ENCODE data around the gene LGALS16. TPM values are rescaled to one million over a fixed set of nuclear protein-coding genes. Genes with fewer than 3 reads are reported as not detected.

Gene LGALS16
- total RNA-seq = not detected

- no peak for ATAC-seq (ENCODE audit: low FRiP score in 2 of 2)
- Histone ChIP-seq H3K4me3 (no peak within 1 kb of the TSS), H3K9me3 (no peaks in the 10 kb centered on the region), H3K27ac (no peak within 1 kb of the TSS), H3K27me3 (no peaks in the 10 kb centered on the region), H3K36me3 (no peaks in the 10 kb centered on the region), H3K4me1 (no peaks in the 10 kb centered on the region)
- WGBS, 2 donors = 53 to 61% methylated on average over 3 of the region's 3 CpGs
- no peak for DNase-seq
- TF ChIP-seq EP300 (IDR thresholded peaks at IDR 0.05) (no peak), POLR2AphosphoS5 (IDR thresholded peaks at IDR 0.05) (no peak), POLR2A (IDR thresholded peaks at IDR 0.05) (no peak), CTCF (IDR thresholded peaks at IDR 0.05) (no peak)
Measured at GRCh38 chr19:39655613-39656012, at the start of gene LGALS16. Gene LGALS16 (plus strand): TSS chr19:39655913. CDS start chr19:39655962, 49 bp downstream.

- Histone ChIP-seq H3K27ac (no peak overlapping the region), H3K36me3 (no peaks in the 10 kb centered on the region), H3K4me1 (no peaks in the 10 kb centered on the region), H3K4me3 (no peak overlapping the region), H3K27me3 (no peaks in the 10 kb centered on the region), H3K9me3 (no peaks in the 10 kb centered on the region)
- ATAC-seq (ENCODE audit: low FRiP score in 2 of 2) = no peak
- TF ChIP-seq EP300 (IDR thresholded peaks at IDR 0.05) (no peak), CTCF (IDR thresholded peaks at IDR 0.05) (no peak), POLR2A (IDR thresholded peaks at IDR 0.05) (no peak), POLR2AphosphoS5 (IDR thresholded peaks at IDR 0.05) (no peak)
- DNase-seq = no peak
- WGBS, 2 donors = 79 to 88% methylated on average over 9 of the region's 9 CpGs
Measured at GRCh38 chr19:39607021-39607420, 48.7 kb upstream of the LGALS16 start.

- Histone ChIP-seq H3K27me3 (no peaks in the 10 kb centered on the region), H3K27ac (no peak overlapping the region), H3K9me3 (no peaks in the 10 kb centered on the region), H3K4me1 (no peaks in the 10 kb centered on the region), H3K36me3 (no peaks in the 10 kb centered on the region), H3K4me3 (no peak overlapping the region)
- TF ChIP-seq POLR2A (IDR thresholded peaks at IDR 0.05) (no peak), CTCF (IDR thresholded peaks at IDR 0.05) (no peak), POLR2AphosphoS5 (IDR thresholded peaks at IDR 0.05) (no peak), EP300 (IDR thresholded peaks at IDR 0.05) (no peak)
- 66 to 68% methylated on average over 6 of the region's 6 CpGs for WGBS, 2 donors
- ATAC-seq (ENCODE audit: low FRiP score in 2 of 2) (no peak), DNase-seq (no peak)
Measured at GRCh38 chr19:39607561-39607960, 48.2 kb upstream of the LGALS16 start.

GRCh38 chr19:39613597-39613996 is 42.1 kb upstream of the LGALS16 start:
- peaks cover 0 to 6% (median 2%) of the 10 kb centered on the region in 4 donors for H3K9me3 ChIP-seq
- no peaks in the 10 kb centered on the region for H3K36me3 ChIP-seq
- no peaks in the 10 kb centered on the region for H3K27me3 ChIP-seq
- WGBS, 2 donors = 63 to 68% methylated on average over 2 of the region's 2 CpGs
- TF ChIP-seq POLR2AphosphoS5 (IDR thresholded peaks at IDR 0.05) (no peak), POLR2A (IDR thresholded peaks at IDR 0.05) (no peak), EP300 (IDR thresholded peaks at IDR 0.05) (no peak), CTCF (IDR thresholded peaks at IDR 0.05) (no peak)
- DNase-seq (no peak), ATAC-seq (ENCODE audit: low FRiP score in 2 of 2) (no peak)
- no peak overlapping the region for H3K27ac ChIP-seq
- no peaks in the 10 kb centered on the region for H3K4me1 ChIP-seq
- no peak overlapping the region for H3K4me3 ChIP-seq

- TF ChIP-seq EP300 (IDR thresholded peaks at IDR 0.05) (no peak), CTCF (IDR thresholded peaks at IDR 0.05) (no peak), POLR2A (IDR thresholded peaks at IDR 0.05) (no peak), POLR2AphosphoS5 (IDR thresholded peaks at IDR 0.05) (no peak)
- Histone ChIP-seq H3K9me3 (peaks cover 0 to 6% (median 2%) of the 10 kb centered on the region in 4 donors), H3K4me1 (no peaks in the 10 kb centered on the region), H3K36me3 (no peaks in the 10 kb centered on the region), H3K27ac (no peak overlapping the region), H3K4me3 (no peak overlapping the region), H3K27me3 (no peaks in the 10 kb centered on the region)
- WGBS, 2 donors = 33 to 44% methylated on average over 1 of the region's 1 CpG
- ATAC-seq (ENCODE audit: low FRiP score in 2 of 2) = no peak
- no peak for DNase-seq
Measured at GRCh38 chr19:39617745-39618144, 38.0 kb upstream of the LGALS16 start.

Data from upper lobe of left lung (tissue), 6 donors.